GM19328 (cell line): Measurements from ENCODE around the gene SCLT1.

Source experiments
- ATAC-seq: cut with Tn5 transposase; IDR thresholded peaks from one replicate; pipeline ENCODE4 v1.9.1; 2021; ENCODE audit warnings: mild to moderate bottlenecking, moderate library complexity; ENCODE audit not compliant: unreplicated experiment

The SCLT1 gene

DNA sequence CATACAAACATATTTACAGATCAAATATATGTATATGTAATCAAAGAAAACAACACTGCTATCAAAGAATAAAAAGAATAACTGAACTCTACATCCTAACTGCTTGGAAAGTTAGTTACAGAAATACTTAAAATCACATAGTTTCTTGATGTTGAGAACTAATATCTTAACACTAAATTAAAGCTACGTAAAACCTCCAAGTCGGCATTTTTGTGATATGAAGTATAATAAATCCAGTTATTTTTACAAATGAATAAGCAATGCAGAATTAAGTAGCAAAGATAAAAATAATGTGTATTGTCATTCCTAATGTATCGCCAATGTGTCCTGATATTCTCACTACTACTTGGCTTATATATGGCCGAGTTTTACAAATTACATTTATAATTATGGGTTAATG is 215.4 kb downstream of the SCLT1 start:
- no peak for ATAC-seq

DNA sequence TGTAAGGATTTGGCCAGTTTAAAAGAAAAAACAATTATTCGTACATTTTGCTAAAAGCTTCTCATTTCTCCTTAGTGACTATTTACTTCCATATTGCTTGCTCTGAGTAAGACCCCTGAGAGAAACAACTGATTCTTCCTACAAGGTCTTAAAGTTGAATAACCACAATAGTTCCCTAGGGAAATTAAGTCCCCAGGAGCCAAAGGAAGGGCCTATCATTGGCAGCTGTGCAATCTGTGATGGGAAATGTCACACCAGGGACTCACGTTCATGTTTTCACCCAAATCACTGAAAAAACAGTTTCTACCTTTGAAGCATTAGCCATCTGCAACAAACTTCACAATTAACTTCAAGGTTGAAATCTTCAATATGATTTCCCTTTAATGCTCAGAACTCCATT is 217.1 kb downstream of the SCLT1 start:
- no peak for ATAC-seq

DNA sequence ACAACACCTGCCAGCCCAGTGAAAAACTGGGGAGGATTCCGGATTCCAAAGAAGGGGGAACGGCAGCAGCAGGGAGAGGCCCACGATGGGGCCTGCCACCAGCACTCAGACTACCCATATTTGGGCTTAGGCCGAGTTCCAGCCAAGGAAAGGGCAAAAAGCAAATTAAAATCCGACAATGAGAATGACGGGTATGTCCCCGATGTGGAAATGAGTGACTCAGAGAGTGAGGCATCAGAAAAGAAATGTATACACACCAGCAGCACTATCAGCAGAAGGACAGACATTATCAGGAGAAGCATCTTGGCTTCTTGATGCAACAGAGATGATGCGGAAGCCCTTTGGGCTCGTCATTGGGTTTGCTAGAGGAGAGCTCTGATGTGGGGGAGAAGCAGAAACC is 221.4 kb downstream of the SCLT1 start:
- ATAC-seq, result no peak

DNA sequence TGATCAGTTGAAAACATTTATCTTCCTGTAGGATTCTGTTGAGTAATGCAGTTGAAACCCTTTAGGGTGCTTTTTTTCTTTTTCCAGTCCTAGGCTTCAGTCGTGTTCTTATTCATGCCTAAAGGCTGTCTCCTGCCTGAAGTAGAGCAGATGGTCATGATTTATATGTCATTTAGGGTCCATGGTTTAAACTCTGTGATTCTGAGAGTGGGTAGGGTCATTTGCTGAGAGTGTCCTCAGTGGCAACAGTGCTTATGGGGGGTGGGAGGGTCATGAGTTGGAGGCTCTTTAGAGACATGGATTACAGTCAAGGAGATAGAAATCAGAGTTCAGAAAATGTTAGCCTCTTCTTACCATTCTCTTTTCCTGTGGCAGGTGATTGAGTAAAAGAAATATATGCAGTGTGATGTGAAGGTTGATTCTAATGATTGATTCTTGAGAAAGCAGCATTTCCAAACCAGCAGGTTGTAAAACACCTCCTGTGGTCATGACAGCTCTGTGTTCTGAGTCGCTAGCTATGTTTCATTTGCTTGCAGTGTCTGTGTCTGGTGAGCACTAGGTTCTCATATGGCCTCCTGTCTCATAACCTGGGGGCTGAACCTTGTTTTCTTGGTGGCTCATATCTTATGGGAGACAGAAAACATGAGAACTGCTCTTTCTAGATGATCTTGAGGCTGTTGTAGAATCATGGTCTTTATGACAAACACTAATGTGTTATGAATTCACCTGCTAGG is 223.4 kb downstream of the SCLT1 start:
- no peak for ATAC-seq

DNA sequence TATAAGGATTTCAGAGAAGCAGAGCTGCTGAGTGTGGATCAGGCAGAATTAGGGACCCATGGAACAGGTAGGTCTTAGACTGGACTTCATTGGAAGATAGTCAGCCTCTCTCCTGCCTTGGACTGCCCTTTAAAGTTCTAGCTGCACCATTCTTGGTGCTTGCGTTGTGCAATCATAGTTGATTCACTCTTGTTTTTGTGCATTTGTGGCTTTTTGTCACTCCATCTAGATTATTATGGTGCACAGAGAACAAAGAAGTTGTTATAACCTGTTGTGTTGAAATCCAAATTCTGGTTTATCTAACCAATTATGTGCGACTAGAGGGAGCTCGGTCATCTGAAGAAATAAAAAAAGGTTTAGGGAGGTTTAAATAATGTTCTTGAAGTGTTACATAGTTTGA is 224.6 kb downstream of the SCLT1 start:
- ATAC-seq, result no peak

DNA sequence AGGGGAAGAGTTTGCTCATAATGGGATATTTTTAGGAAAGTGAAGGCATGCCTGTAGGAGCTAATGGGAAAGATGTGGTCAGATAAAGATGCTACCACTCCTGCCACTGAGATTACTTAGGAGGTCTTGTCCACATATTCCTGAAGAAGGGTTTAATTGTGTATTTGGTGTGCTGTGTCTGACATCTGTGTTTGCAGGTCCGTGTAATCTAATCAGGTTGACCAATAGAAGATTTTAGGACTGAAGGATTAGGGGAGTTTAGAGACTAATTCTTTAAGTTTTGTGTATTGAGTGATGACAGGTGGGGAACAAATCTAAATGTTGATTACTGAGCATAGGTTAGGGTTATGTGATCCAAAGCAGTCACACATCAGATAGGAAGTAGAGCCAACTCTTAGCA is 226.6 kb downstream of the SCLT1 start:
- ATAC-seq, result no peak

DNA sequence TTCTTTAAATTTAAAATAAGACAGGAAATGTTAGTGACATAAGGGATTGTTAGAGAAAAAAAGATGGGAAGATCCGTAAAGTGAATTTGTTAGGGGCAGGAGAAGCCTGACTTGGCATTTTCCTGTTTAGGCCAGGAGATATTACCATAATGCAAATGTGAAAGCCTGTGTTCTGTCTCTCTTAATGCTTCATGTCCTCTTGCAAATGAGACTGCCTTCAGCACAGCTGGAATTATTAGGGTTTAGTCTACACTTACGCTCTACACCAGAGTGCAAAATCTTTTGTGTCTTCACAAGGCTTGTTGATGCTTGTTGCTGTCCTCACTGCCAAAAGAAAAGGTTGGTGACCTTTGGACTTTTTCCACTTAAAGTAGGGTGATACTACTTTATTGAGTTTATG is 227.1 kb downstream of the SCLT1 start:
- no peak for ATAC-seq

DNA sequence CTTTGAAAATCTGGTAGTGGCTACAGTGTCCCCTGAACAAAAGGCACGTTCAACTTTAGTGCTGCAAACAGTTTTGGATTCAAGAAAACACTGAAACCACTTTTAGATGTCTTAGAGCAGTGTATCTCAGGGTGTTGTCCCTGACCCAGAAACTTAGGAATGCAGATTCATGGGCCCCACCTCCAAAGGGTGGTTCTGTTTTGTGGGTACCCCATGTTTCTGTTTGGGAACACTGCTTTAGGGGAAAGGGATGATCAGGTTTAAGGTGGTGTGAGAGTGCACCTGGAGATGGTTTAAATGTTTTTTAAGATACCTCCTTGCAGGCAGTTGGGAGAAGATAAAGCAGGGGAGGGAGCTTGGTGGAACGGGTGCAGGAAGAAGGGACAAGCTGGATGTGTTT is 228.2 kb downstream of the SCLT1 start:
- no peak for ATAC-seq

DNA sequence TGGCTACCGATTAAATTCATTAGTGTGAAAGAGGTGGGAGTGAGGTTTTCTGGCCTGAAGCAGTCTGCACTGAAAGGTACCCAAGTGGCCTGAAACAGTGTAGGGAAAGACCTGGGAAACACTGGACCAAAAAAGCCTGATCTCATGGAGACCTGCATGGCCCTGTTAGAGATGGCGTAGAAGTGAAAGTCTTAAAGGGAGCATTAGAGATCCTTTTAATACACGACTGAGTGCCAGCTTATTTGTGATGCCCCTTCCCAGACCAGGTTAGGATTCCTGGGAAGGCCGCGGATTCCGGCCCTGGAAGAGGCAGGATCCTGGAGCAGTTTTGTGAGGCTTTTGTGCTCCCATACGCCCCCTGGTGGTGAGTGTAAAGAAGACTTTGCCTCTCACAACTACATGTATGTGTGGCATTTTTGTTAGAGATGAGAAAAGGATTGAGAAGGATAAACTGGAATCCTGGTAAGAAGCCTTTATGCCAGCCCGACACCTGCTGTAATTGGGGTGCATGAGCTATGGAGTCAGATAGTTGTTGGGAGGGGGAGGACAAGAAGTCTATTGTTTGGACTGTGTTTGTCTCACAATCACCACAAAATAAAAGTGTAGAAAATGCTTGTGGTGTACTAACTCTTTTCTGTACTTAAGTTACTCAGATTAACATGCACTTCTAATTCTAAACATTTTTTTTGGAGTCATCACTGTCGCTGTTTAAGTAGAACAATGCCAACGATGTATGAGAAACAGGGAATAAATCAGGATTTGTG is 229.8 kb downstream of the SCLT1 start:
- no peak for ATAC-seq

DNA sequence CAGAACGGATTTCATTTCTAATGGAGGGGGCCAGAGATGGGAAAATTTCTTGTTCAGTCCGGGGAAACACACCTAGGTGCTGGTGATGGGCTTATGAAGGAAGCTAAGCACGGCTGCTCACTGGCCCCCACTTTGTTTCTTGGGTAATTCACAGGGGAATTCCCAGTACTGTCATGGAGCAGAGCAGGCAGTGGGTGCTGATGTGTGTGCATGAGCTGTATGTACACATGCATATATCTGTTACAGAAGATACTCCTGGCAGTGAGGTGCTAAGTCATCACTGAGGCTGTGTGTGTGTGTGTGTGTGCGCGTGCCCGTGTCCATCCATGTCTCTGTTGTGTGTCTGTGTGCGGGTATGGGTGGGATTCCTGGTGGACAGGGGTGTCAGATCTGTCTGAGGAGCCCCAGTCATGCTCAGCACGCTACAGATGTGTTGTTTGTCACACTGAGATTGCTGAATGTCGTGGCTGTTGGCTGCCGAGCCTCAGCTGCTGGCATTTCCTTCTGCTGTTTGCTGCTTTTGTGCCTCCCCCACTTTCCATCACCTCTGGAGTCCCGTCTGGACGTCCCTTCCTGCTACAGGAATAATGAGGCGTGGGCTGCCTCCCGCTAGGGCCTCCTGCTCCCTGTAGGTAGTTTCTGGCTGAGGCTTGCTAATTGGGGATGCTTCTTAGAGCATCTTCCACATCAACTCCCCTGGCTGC is 230.6 kb downstream of the SCLT1 start:
- ATAC-seq, result peak; percentile 54

DNA sequence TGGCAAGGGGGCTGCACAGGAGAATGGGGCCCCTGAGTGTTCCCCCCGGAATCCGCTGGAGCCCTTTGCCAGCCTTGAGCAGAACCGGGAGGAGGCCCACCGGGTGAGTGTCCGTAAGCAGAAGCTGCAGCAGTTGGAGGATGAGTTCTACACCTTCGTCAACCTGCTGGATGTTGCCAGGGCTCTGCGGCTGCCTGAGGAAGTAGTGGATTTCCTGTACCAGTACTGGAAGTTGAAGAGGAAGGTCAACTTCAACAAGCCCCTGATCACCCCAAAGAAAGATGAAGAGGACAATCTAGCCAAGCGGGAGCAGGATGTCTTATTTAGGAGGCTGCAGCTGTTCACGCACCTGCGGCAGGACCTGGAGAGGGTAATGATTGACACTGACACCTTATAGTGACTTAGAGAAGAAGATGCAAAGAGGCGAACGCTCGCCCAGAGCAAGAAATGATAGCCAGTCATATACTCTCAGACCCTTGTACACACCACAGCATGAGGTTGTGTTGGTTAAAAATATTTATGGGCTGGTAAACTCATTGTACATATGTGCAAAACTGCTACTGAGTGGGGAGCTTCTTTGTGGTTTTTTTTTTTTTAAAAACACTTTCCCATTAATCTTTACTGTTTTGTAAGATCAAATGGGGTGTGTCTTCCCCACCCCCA is 231.4 kb downstream of the SCLT1 start:
- ATAC-seq, result peak; percentile 9

DNA sequence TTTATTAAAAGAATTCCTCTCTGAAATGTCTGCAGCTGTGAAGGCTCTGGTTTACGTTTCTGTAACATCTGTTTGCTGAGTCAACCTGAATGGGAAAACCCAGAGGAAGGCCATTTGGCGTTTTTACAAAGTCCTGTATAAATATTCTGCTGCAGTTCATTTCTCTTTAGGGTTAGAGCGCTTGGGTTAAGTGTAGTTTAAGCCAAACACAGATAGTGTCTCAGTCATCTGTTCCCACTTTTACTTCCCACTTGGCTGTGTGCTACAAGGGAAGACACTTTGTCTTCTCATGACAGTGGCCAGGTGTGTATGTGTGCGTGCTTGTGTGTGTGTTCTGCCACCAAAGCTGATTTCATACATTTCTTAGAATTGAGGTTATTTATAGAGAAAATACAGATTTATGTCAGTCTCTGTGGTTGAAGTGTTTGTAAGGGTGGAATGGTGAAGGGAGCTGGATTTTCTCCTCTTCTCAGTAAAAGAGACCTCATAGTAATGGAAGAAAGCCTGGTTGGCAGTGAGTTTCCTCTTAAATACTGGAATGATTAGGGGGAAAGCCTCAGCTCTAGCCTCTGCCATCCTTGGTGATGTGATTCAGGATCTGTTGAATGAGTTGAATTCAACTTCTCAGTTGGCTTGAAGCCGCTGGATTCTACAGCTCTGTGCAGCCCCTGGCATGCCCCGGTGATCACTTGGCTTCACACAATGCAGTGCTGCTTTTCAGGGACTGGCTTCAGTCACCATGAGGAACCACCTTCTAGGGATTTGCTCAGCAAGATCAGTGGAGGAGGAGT is 233.3 kb downstream of the SCLT1 start:
- ATAC-seq, result no peak

DNA sequence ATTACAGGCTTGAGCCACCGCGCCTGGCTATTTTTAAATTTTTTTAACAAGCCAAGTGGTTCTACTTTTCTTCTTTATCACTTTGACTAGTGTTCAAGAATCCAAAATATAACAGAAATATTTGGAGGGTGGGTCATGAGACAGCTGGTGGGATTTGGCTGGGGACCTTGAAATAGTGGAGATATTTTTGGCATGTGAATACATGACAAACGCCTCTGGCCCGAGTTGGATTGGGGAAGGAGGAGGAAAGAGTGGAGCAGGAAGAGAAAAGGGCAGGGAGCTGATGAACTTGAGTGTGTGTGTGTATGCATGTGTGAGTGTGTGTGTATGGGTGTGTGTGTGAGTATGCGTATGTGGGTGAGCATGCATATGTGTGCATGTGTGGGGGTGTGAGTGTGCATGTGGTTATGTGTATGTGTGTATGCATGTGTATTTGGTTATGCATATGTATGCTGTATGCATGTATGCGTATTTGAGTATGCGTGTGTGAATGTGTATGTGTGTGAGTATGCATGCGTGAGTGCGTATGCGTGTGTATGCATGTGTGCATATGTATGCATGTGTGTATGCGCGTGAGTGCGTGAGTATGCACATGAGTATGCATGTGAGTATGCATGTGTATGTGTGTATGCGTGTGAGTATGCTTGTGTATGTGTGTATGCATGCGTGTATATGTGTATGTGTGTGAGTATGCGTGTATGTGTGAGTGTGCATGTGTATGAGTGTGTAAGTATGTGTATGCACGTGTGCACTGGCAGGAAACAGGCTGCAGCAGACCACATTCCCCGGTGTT is 234.3 kb downstream of the SCLT1 start:
- no peak for ATAC-seq

DNA sequence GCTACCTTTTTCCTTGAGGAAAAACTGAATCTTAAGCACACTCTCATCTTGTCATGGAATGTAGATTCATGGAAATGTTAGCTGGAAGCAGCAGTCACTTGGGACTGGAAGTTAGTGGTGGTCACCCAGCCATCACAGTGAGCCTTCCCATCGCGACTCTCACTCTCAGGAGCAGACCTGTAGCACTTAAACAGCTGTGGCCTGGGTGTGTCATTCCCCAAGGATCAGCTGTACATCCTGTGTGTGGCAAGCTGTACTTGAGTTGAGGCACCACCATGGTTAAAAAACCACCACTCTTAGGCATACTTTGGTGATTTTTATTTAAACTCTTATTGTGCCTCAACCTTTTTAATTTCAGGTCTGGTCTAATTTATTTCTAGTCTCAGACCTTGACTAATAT is 237.1 kb downstream of the SCLT1 start:
- no peak for ATAC-seq

DNA sequence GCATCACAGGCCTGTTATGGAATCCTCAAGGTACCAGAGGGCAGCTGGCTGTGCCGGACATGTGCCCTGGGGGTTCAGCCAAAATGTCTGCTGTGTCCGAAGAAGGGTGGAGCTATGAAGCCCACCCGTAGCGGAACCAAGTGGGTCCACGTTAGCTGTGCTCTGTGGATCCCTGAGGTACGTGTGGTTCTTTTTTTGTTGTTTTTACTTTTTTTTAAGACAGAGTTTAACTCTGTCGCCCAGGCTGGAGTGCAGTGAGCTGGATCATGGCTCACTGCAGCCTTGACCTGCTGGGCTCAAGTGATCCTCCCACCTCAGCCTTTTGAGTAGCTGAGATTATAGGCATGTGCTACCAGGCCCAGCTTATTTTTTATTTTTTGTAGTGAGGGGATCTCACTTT is 237.7 kb downstream of the SCLT1 start:
- no peak for ATAC-seq

DNA sequence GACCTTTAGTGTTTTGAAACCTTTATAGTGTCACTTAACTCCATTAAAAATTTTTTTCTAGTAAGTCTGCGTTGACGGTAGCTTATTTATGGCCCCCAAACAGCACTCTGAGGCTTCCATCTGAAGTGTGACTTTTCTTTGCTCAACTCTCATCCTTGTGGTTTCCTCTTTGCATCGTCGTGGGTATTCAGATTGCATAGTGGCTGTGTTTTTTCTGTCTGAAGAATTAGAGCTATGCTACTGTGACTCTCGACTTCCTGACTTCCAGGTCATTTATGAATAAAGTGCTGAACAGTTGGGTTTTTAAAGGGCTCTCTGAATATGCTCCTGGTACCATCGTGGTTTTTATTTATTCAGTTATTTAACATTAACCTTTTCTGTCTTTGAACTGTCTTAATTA is 238.9 kb downstream of the SCLT1 start:
- ATAC-seq, result no peak

DNA sequence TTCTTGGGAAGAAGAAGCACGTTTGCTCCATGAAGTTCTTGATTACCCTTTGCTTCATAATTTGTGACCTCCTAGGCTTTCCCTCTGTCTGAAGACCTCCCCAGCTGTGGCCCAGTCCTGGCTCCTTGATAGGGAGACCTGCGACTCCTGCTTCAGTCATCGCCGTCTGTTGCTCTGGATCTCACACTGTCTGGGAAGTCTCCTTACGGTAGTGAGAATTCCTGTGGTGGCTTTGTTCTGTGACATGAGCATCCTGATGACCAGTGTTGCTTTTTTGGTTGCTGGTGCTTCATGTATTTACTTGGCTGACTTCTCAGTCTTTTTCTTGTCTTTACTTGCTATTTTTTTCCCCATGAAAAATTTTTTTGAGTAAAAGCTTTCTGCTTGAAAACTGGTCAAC is 239.6 kb downstream of the SCLT1 start:
- ATAC-seq, result no peak

DNA sequence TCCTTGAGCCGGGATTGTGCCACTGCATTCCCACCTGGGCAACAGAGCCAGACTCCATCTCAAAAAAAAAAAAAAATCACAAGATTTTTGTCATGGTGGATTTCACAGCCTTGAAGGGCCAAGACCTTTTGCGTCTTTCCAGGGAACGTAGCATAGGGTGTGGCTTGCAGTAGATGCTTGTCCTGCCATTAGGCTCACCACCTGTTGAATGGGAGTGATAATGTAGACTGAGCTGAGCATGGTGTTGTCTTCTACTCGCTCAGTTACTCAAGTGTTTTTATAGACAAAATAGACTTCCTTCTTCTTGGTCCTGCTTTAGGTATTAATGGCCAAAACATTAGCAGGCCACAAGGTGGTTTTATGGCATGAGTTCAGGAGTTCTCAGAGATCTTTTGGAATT is 243.1 kb downstream of the SCLT1 start:
- ATAC-seq, result no peak

DNA sequence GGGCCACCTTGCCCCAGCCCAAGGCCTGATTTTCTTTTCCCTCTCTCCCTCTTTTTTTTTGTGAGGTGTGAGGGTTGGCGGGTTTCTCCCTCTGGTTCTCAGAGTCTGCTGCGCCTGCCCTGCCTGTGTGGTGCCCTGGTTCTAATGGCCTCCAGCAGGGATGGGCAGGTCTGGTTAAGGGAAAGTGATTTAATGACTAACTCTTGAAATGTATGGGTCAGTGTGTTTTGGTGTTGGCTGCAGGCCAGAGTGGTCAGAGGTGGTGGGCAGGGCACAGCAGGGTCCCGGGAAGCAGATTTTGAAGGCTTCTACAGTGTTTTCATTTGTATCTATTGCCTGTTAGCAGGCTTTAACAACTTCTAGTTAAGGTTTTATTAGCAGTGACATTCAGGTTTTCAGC is 244.9 kb downstream of the SCLT1 start:
- no peak for ATAC-seq
